GM12892 (cell line): ENCODE results near the gene RNF25.
"Not testable (repeated sequence)": the region's sequence is repeated elsewhere in the genome, so short reads cannot be mapped to it uniquely, and the experiment has no call there.

Source experiments
- DNase-seq: peaks from one replicate; pipeline ENCODE4 v3.0.0; 2011; ENCODE audit not compliant: insufficient read length
- FAIRE-seq: peaks from 2 replicates; lab custom pipeline; 2011; peaks lifted over from hg19 to GRCh38; lab: Jason Lieb, UNC
- POLR2A ChIP-seq: IDR thresholded peaks from 2 replicates; pipeline ENCODE4 v1.6.1; 2011; ENCODE audit warnings: low read depth, low read length, control low read depth
- POLR2AphosphoS5 ChIP-seq: IDR thresholded peaks from 2 replicates; pipeline ENCODE4 v1.6.1; 2011; ENCODE audit warnings: low read depth, low read length, control low read depth
- TAF1 ChIP-seq: IDR thresholded peaks from 2 replicates; pipeline ENCODE4 v1.6.1; 2011; ENCODE audit warnings: low read depth, mild to moderate bottlenecking, control low read depth, low read length, borderline replicate concordance

RNF25 gene

GRCh38 chr2:218709908-218710307 is 38.1 kb upstream of the RNF25 start:
- FAIRE-seq (no peak), DNase-seq (no peak)
- TF ChIP-seq TAF1 (no peak), POLR2AphosphoS5 (no peak), POLR2A (no peak)

GRCh38 chr2:218708086-218708485 is 36.3 kb upstream of the RNF25 start:
- peak; percentile 25 for DNase-seq
- TF ChIP-seq TAF1 (no peak), POLR2A (no peak), POLR2AphosphoS5 (no peak)
- FAIRE-seq, result peak; percentile 94

GRCh38 chr2:218703341-218703740 is 31.5 kb upstream of the RNF25 start:
- DNase-seq (no peak), FAIRE-seq (no peak)
- TF ChIP-seq POLR2AphosphoS5 (no peak), POLR2A (no peak), TAF1 (no peak)

GRCh38 chr2:218701806-218702205 is 30.0 kb upstream of the RNF25 start:
- no peak for TF ChIP-seq TAF1
- no peak for TF ChIP-seq POLR2A
- no peak for TF ChIP-seq POLR2AphosphoS5
- DNase-seq (no peak), FAIRE-seq (no peak)

GRCh38 chr2:218698885-218699284 is 27.1 kb upstream of the RNF25 start:
- no peak for FAIRE-seq
- TF ChIP-seq POLR2AphosphoS5, result no peak
- no peak for TF ChIP-seq TAF1
- no peak for TF ChIP-seq POLR2A
- DNase-seq, result no peak

- no peak for DNase-seq
- TF ChIP-seq TAF1 (no peak), POLR2A (no peak), POLR2AphosphoS5 (no peak)
- no peak for FAIRE-seq
Measured at GRCh38 chr2:218694405-218695145, 22.8 kb upstream of the RNF25 start.

GRCh38 chr2:218691234-218691633 is 19.4 kb upstream of the RNF25 start:
- TF ChIP-seq TAF1 (no peak), POLR2A (no peak), POLR2AphosphoS5 (no peak)
- DNase-seq, result no peak
- no peak for FAIRE-seq

- FAIRE-seq, DNase-seq: not testable (repeated sequence)
Measured at GRCh38 chr2:218687400-218688060, 15.7 kb upstream of the RNF25 start.

GRCh38 chr2:218680061-218680460 is 8.3 kb upstream of the RNF25 start:
- TF ChIP-seq POLR2A, result no peak
- no peak for TF ChIP-seq TAF1
- TF ChIP-seq POLR2AphosphoS5, result no peak
- DNase-seq (no peak), FAIRE-seq (no peak)

GRCh38 chr2:218679119-218679518 is 7.3 kb upstream of the RNF25 start:
- DNase-seq, result no peak
- TF ChIP-seq POLR2A (no peak), POLR2AphosphoS5 (no peak), TAF1 (no peak)
- no peak for FAIRE-seq

- DNase-seq, result no peak
Measured at GRCh38 chr2:218671097-218671653, 627 bp downstream of the RNF25 start.

GRCh38 chr2:218664653-218665052 is 7.1 kb downstream of the RNF25 start:
- TF ChIP-seq TAF1, result no peak
- no peak for TF ChIP-seq POLR2AphosphoS5
- no peak for TF ChIP-seq POLR2A
- FAIRE-seq (no peak), DNase-seq (no peak)

More at GRCh38 chr2:218671097-218671653, 627 bp downstream of the RNF25 start:
- no peak for FAIRE-seq
- no peak for TF ChIP-seq POLR2AphosphoS5
